Frontal cortex (tissue), 4 donors: ENCODE data around the gene SLC22A3. TPM values are rescaled to one million over a fixed set of nuclear protein-coding genes. Genes with fewer than 3 reads are reported as not detected.

Experiments used
- DNase-seq, 2 donors: peaks; one replicate each; pipeline ENCODE4 v3.0.0; 2012; ENCODE audit warnings: low spot score in 2 of 2
- FAIRE-seq: peaks from 2 replicates; lab custom pipeline; 2012; peaks lifted over from hg19 to GRCh38; lab: Jason Lieb, UNC
- total RNA-seq: library from RNA; depleted of rRNA; stranded (reverse); fragments of >200 nt; gene quantifications from one replicate; pipeline ENCODE4 v1.2.3, GENCODE V29; 2014
- donor health status: control.
- donor health status: control.
- donor health status: control.

SLC22A3 gene
- total RNA-seq, 1 donor from 2014 or later: 3.3 TPM

GRCh38 chr6:160393891-160394653 is 45.9 kb downstream of the SLC22A3 start:
- FAIRE-seq: no peak
- no peak for DNase-seq

- DNase-seq: no peak
- FAIRE-seq: no peak
These were observed 46.5 kb downstream of the SLC22A3 start for GRCh38 chr6:160394654-160395035.

GRCh38 chr6:160395187-160395586 is 47.0 kb downstream of the SLC22A3 start:
- no peak for FAIRE-seq
- no peak for DNase-seq

- FAIRE-seq: no peak
These were observed 48.1 kb downstream of the SLC22A3 start for GRCh38 chr6:160396292-160396691.

GRCh38 chr6:160398674-160399271 is 50.6 kb downstream of the SLC22A3 start:
- no peak for DNase-seq
- FAIRE-seq: no peak

More at GRCh38 chr6:160396292-160396691, 48.1 kb downstream of the SLC22A3 start:
- no peak for DNase-seq

- no peak for DNase-seq
- no peak for FAIRE-seq
These were observed 52.3 kb downstream of the SLC22A3 start for GRCh38 chr6:160400446-160400845.

- FAIRE-seq: no peak
- no peak for DNase-seq
These were observed 60.4 kb downstream of the SLC22A3 start for GRCh38 chr6:160408528-160408927.

- FAIRE-seq (no peak), DNase-seq (no peak)
These were observed 64.8 kb downstream of the SLC22A3 start for GRCh38 chr6:160412993-160413392.

GRCh38 chr6:160417146-160417545 is 69.0 kb downstream of the SLC22A3 start:
- no peak for DNase-seq
- FAIRE-seq: no peak

GRCh38 chr6:160417550-160417949 is 69.4 kb downstream of the SLC22A3 start:
- FAIRE-seq: no peak

GRCh38 chr6:160418370-160418769 is 70.2 kb downstream of the SLC22A3 start:
- FAIRE-seq (no peak), DNase-seq (no peak)

More at GRCh38 chr6:160417550-160417949, 69.4 kb downstream of the SLC22A3 start:
- DNase-seq: no peak

GRCh38 chr6:160419488-160419887 is 71.3 kb downstream of the SLC22A3 start:
- FAIRE-seq: no peak
- DNase-seq: no peak

- no peak for FAIRE-seq
These were observed 72.2 kb downstream of the SLC22A3 start for GRCh38 chr6:160420253-160420968.

GRCh38 chr6:160420969-160421556 is 72.9 kb downstream of the SLC22A3 start:
- FAIRE-seq: no peak

More at GRCh38 chr6:160420253-160420968, 72.2 kb downstream of the SLC22A3 start:
- DNase-seq: no peak

GRCh38 chr6:160421854-160422253 is 73.7 kb downstream of the SLC22A3 start:
- DNase-seq: no peak
- no peak for FAIRE-seq

More at GRCh38 chr6:160420969-160421556, 72.9 kb downstream of the SLC22A3 start:
- no peak for DNase-seq

- DNase-seq (no peak), FAIRE-seq (no peak)
These were observed 76.1 kb downstream of the SLC22A3 start for GRCh38 chr6:160424256-160424655.

GRCh38 chr6:160426136-160426535 is 78.0 kb downstream of the SLC22A3 start:
- no peak for FAIRE-seq

GRCh38 chr6:160427312-160428068 is 79.3 kb downstream of the SLC22A3 start:
- no peak for FAIRE-seq
- DNase-seq: no peak

More at GRCh38 chr6:160426136-160426535, 78.0 kb downstream of the SLC22A3 start:
- DNase-seq: no peak

GRCh38 chr6:160428069-160428430 is 79.9 kb downstream of the SLC22A3 start:
- no peak for FAIRE-seq
- DNase-seq: no peak
